ENCODE measurements around the gene CANT1.
"Not testable (repeated sequence)": the region's sequence is repeated elsewhere in the genome, so short reads cannot be mapped to it uniquely, and the experiment has no call there.

CANT1 gene

DNA sequence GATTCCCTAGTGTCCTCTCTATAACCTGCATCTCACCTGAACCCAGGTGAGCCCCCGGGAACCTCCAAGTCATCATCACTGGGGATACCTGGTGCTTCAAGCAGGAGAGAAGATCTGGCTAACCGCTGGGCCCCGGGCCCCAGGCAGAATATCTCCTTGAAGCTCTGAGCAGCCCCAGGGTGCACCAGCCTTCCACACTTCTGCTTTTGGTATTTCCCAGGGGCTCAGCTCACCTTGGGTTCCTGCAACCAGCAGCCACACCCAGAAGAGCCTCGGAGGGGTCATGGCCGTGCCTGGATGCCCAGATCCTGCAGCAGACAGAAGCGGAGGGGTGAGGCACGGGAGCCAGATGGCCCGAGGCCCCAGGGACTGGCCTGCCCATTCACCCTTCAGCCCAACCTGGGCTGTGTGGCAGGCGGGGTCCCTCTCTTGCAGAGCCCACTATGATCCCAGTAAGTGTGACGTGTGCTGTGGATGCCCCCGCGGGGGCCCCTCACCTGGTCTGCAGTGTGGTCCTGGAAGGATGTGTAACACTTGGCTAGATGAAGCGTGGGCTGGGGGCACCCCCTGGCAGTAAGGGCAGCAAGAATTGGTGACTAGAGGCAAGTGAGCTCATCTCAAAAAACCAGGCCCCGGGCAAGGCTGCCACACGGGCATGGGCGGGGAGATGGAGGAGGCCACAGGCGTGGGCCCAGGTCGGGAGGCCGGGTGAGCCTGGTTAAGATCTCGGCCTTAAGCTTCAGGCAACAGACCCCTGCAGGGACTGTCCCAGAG, 32.5 kb downstream of the CANT1 start:
- DNase-seq (ENCODE audit: low spot score), result peak; percentile 38

DNA sequence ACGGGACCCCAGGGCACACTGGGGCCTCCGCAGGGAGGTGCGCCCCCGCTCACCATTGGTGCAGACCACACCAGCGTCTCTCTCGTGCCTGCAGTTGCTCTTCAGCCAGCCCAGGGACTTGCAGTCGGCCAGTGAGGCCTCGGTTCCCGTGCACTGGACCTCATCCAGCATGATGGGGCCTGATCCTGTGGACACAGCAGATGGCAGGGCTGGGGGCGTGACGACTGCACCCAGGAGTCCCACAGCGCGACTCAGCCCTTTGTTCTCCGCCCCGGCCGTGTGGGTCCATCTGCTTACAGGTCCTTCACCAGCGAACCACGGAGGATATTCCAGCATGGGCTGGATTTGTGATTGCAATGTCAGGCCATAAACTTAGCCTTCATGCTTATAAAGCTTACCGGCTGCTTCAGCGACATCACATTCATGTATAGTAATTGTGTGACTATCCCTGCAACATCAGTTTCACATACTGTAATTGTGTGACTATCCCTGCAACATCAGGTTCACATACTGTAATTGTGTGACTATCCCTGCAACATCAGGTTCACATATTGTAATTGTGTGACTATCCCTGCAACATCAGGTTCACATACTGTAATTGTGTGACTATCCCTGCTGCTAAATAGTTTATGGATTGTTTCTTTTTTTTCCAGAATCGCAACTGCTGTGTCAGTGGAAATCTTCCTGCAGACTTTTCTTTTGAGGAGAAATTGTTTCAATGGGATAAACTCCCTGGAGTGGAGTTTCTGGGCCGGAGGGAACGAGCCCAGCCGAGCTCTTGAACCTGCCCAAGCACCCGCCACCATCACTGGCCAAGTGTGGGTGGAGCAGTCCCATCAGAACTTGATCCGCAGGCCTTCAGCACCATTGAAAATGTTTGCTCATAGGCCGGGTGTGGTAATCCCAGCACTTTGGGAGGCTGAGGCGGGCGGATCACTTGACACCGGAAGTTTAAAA, 34.7 kb downstream of the CANT1 start:
- DNase-seq (ENCODE audit: low spot score), result no peak

DNA sequence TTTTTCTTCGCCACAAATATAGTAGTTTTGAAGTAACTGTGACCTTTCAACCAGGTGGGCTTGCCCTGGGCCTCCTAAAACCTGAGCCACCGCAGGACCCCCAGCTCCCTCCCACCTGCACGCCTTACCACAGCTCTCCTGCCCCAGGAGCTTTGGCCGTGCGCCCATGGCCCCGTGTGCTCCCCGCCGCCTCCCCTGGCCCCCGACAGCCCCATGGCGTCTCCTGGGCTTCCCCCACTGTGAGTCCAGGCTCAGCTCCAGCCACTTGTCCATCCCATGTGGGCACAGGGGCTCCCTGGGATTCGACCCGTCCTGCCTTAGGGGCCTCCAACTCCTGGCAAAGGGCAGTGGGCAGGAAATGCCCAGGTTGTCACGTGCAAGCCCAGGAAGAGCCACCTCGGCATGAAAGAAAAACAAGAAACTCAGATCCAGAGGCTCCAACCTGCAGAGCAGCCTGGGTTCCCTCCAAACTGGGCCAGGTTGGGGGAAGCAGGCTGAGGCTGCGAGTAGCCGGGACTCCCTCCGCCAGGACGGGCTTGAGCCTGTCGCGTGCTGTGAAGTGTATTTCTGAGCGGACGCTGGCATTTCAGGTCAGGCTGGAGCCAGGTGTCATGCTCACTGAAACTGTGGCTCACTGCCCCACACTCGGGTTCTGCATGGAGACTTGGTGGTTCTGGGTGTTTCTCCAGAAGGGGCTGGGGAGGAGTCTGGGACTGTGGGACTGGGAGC, 35.6 kb downstream of the CANT1 start:
- DNase-seq (ENCODE audit: low spot score), result no peak

DNA sequence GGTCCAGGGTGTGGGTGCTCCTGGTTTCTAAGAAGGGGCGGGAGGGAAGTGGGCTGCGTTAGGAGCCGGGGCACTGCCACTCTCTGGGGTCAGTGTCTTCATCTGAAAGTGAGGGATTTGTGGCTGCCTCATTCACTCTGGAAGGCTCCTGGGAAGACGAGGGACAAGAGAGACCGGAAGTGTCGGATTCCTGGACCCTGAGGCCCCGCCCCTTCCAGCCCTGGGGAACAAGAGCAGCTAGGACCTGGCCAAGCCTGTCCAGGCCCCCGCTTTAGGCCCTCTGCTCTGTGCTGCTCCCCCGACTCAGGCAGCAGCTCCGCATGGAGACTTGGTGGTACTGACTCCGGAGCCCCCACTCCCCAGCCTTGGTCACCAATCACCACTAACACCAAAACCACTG, 36.4 kb downstream of the CANT1 start:
- DNase-seq (ENCODE audit: low spot score), result no peak

DNA sequence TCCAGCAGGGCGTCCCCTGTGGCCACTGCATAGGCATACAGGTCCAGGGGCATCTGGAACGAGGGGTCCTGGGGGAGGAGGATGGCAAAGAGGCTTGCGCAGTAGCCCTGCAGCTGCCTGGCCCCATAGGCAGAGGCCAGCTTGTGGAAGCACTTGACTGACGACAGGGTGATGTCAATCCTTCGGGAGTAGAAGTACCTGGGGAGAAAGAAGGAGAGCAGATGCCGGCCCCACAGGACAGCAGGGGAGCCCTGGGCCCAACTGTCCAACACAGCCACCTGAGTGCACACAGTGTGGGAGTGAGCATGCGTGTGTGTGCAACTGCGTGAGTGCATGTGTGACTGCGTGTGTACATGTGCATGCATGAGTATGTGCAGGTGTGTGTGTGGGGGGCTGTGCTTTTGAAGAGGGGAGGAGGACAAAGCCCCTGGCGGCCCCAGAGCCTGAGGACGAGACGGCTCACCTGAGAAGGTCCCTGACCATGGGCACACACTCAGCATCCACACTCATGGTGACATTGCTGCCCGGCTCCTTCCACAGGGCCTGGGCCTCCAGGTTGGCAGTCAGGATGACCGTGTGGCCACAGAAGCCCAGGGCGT, 37.0 kb downstream of the CANT1 start:
- no peak for DNase-seq (ENCODE audit: low spot score)

DNA sequence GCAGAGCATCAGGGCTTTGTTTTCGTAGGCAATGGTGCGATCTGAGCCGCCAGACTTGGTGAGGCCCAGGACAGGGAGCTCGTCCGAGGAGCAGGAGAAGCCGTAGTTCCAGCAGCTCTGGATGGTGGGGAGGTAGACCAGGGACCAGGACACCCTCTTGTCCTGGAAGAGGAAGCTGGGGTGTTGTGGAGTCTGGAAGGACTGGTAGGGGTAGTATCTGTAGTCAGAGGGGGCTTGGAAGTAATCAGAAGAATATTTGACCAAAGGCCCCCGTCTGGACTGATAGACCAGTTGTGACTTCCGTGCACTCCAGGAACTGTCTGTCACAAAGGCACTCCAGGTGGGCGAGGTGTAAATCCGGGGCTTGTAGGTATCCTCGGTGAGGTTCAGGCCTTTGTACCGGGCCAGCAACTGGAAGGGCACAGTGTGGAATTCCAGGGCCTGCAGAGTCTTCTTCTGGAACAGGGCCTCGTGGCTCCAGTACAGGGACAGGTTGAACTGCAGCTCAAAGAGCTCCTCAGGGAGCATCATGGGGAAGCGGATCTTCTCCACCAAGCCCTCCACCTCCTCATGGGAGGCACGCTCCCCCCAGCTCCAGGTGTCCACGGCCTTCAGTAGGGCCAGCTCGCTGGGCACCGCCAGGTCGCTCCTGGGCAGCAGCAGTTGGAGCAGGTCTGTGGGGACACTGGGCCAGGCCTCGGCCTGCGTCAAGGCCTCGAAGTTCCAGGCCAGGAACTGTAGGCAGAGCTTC, 37.6 kb downstream of the CANT1 start:
- no peak for DNase-seq (ENCODE audit: low spot score)

DNA sequence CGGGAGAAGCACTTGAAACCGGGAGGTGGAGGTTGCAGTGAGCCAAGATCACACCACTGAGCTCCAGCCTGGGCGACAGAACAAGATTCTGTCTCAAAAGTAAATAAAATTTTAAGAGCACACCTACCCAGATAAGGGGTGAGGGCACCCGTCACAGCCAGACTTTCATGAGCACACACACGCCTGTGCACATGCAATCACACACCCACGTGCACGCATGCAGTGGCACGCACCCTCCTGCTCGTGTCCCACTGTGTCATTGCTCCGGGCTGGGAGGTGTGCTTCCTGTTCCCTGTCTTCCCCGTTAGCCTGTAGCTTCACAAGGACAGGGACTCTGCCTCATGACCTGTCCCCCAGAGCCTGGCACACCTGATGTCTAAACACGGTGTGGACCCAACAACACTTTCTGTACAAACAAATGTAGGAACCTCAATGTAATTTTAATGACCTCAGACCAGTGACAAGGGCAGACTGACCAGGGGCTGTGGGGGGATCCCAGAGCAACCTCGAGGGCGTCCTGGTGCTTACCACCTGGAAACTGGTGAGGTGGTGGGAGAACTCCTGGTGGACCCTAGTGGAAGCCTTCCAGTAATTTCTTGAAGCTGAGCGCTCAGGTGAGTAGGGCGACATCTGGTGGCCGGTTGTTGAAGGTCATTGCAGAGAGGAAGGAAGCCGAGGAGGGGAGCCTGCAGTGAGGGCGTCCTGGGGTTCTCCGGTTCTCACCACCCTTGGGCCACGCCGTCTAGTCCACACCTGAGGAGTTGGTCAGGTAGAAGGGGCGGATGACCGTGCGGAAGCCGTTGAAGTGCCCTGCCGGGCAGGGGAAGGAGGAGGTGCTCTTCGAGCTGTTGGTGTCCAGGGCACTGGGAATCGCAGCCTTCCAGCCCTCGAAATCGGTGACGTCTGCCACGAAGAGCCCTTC, 38.5 kb downstream of the CANT1 start:
- peak; percentile 75 for DNase-seq (ENCODE audit: low spot score)

DNA sequence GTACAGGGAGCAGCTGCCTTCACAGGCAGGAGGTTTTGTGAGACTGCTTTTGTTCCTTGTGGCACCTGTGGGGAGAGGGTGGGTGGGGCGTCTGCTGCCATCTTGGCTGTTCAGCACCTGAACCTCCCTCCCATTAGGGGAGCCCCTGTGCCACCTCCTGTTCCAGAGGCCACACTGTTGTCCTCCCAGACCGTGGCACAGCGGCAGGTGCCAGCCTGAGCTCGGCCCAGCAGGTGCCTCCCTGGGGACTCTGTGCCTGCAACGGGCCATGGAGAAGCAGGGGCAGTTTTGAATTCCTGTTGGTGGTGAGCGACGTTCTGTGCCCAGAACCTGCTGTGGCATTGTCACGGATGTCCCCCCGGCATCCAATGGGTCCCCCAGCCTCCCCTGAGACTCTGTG, 39.7 kb downstream of the CANT1 start:
- DNase-seq (ENCODE audit: low spot score), result no peak

DNA sequence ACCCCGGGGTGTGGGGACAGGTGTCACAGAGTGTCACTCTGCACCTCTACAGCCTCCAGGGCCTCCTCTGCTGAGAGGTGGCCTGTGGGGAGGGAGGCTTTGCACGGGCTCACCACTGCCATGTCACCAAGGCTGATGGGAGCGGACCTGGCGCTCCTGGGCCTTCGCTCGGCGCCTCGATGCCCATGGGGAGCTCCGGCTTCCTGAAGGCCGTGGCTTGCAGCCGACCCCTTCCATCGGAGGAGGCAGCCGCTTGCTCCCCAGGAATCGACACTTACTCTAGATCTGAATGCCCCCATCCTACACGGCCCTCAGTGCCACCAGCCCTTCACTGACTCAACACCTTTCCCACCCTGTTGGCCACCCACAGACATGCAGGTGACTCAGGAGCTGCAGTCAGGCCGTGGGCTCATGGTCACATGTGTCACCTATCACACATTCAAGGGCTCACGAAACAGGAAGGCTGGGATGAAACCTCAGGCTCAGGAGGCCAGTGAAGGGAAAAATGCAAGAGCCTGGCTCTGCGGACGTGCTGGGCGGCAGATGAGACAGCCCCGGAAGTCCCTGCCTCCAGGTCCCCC, 41.7 kb downstream of the CANT1 start:
- DNase-seq (ENCODE audit: low spot score), result no peak

DNA sequence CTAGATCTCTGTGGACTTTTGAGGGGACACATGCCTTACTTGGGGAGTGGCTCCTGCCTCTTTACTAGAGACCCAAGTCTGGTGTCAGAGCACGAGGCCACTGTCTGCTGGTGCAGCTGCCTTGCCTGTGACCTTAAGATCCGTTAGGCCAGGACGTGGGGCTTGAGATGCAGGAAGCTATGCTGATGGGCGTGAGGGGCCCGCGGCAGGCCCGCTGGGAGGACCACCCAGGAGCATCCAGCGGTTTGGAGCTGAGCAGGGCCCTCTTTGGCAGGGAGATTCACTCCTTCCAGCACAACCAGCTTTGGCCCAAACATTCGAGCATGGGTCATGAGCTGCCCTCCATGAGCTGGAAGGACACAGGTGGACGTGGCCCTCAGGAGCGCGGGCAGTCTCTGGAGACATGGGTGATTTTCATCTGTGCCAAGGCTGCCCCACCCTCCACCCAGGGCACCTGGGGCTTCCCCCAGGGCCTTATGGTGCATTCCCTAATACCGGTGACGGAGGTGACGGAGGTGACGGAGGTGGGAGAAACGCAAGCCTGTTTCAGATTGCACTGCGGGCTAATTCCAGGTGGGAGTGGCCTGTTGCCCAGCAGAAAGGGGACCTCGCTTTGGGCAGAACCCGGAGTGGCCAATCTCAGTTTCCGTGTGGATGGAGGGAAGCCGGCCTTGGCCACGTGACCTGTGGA, 42.5 kb downstream of the CANT1 start:
- no peak for DNase-seq (ENCODE audit: low spot score)

DNA sequence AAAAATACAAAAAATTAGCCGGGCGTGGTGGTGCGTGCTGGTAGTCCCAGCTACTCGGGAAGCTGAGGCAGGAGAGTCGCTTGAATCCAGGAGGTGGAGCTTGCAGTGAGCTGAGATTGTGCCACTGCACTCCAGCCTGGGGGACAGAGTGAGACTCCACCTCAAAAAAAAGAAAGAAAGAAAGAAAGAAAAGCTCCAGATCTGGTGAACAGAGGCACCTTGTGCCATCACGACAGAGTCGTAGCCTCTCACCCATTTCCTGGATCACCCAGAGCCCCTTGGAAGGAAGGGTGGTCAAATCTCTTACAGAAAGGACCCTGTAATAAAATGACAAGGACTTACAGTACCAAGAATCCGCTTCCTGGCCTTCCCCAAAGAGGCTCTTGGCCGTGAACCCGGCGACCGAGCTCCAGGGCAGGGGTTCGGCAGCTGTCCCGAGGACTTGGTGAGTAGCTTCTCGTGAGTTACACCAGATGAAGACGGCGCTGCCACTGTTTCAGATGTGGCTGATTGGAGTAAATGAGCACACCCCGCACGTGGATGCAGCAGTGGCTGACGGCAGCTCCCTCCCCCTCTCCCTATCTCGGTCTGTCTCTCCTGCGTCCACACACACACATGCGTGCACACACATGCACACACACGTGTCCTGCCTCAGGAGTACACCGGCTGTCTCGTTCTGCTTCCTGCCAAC, 43.3 kb downstream of the CANT1 start:
- DNase-seq (ENCODE audit: low spot score), result no peak

DNA sequence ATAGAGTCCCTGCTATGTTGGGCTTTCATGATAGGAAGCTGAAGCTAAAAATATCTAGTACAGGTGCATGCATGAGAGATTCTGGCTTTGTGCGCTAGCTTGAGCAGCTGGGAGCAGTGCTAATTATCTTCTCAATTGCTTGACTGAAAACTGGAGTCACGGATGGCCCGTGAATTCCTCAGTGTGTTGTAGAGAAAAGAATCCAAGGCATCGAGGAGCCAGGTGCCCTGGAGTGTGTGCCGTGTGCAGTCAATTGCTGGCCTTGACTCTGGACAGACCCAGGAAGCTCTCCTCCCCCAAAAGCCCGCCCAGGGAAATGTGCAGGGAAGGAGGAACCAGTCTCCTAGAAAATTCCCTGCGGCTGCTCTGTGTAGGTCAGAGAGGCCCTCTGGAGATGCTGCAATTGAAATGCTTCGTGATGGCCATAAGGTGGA, 44.1 kb downstream of the CANT1 start:
- DNase-seq (ENCODE audit: low spot score), result no peak

DNA sequence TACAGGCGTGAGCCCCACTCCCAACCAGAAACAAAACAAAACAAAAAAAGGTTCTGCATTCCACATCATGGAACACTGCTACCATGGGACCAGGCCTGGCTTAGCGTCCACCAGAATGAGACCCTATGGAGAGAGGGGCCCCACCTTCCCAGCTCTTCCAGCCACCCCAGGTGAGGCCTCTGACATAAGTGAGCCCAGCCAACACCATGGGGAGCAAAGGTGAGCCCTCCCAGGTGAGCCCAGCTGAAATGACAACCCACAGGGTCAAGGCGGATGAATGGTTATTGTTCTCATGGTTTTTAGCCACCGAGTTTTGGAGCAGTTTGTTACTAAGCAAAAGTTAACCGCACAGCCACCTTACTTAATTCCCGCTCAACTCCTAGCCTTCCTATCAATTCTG, 46.2 kb downstream of the CANT1 start:
- DNase-seq (ENCODE audit: low spot score), result no peak

DNA sequence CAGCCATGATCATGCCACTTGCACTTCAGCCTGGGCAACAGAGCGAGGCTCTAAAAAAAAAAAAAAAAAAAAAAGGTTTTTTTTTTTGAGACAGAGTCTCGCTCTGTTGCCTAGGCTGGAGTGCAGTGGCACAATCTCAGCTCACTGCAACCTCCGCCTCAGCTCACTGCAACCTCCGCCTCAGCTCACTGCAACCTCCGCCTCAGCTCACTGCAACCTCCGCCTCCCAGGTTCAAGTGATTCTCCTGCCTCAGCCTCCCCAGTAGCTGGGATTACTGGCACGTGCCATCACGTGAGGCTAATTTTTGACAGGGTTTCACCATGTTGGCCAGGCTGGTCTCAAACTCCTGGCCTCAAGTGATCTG, 46.6 kb downstream of the CANT1 start:
- DNase-seq (ENCODE audit: low spot score), result not testable (repeated sequence)

DNA sequence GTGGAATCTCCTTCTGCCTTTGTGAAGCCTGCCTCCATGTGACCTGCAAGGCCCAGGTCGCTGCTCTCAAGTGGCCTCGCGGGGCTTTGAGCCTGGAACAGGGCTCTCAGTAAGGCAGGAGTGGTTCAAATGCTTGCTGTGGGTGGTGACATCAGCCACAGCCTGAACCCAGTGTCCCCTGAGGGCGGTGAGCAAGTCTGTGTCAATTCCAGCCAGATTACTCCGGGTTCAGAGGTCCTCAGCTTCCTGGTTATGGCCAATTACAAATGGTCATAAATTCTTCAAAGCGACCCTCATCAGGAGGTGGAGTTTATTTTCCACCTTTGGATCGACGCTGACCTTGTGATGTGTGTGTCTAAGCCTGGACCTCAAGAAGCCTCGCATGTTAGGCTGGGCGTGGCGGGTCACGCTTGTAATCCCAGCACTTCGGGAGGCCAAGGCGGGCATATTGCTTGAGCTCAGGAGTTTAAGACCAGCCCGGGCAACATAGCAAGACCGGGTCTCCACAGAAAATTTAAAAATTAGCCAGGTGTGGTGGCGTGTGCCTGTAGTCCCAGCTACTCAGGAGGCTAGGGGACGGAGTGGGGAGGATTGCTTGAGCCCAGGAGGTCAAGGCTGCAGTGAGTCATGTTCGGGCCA, 47.1 kb downstream of the CANT1 start:
- no peak for DNase-seq (ENCODE audit: low spot score)

DNA sequence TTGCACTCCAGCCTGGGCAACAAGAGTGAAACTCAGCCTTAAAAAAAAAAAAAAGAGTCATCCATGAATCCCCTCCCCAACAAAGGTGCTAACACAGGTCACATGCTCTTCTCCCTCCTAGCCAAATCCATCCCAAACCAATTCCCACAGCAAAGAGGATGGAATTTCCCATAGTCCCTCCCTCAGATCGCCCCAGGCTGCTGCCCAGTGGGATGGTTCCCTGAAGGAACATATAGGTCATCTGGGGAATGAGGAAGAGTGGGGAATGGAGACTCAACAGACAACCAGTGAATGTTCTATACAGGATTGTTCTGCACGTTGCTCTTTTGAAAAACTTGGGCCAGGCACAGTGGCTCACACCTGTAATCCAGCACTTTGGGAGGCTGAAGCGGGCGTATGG, 48.0 kb downstream of the CANT1 start:
- DNase-seq (ENCODE audit: low spot score), result no peak

DNA sequence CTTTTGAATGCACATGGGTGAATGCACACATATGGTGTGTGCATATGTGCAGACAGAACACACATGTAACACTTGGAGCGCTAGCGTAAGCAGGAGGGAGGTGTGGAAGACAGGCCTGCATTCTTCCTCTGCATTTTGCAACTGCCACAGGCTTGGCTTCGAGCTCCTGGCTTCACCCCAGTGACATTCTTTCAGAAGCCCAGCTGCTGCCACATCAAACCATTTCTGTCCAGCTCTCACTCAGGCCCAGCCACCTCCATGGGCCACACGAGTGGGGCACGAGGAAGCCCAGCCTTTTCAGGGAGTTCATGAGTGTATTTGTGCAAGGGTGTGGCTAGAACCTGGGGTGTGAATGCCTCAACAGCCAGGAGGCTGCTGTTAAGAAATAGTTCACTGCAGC, 48.6 kb downstream of the CANT1 start:
- no peak for DNase-seq (ENCODE audit: low spot score)

DNA sequence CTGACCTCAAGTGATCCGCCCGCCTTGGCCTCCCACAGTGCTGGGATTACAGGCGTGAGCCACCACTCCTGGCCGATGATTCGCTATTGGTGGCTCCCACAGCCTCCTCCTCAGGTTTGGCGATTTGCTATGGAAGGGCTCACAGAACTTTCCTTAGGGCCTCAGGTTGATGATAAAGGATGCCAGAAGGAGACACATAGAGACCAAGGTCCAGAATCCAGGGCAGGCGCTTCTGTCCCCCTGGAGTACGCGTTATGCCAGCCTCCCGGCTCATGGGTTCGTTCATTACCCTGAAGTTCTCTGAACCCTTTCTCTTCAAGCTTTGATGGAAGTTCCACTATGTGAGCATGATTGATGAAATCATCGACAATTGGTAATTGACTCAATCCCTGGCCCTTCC, 49.8 kb downstream of the CANT1 start:
- no peak for DNase-seq (ENCODE audit: low spot score)

All from germinal center (tissue), 1 donor.